Endothelial cell of hepatic sinusoid (primary cell): ENCODE measurements around the gene BRSK2.

Source experiments
- in situ Hi-C: cut with HindIII; loops from 2 replicates; pipeline ENCODE4 v1.10.0; 2017; ENCODE audit warnings: low sequenced_read_pairs

The BRSK2 gene

DNA sequence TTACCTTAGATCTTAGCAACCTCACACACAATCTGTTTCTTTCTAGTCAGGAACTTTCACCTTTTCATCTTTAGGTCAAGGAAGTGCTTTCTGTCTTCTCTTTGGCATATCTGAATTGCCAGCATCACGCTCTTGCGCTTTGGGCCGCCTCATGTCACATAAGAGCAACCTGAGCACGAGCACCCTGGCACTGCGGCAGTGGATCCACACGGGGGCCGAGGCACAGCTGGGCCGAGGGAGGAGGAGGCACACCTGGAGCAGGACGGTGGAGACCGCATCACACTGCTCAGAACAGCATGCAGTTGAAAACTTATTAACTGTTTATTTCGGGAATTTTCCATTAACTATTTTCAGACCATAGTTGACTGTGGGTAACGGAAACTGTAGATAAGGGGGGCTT lies 86.1 kb downstream of the BRSK2 start:
- in situ Hi-C loops = loop anchor here (5.0 kb wide), 2 partner anchors 61 to 79 kb away; no protein-coding TSS in a partner anchor

- in situ Hi-C loops = loop anchor here (5.0 kb wide), 2 partner anchors 60 to 80 kb away; no protein-coding TSS in a partner anchor
Observed at GRCh38 chr11:1476940-1477736, 87.4 kb downstream of the BRSK2 start.

GRCh38 chr11:1478011-1478410 lies 88.3 kb downstream of the BRSK2 start:
- in situ Hi-C loops = loop anchor here (5.0 kb wide), 2 partner anchors 59 to 81 kb away; no protein-coding TSS in a partner anchor

DNA sequence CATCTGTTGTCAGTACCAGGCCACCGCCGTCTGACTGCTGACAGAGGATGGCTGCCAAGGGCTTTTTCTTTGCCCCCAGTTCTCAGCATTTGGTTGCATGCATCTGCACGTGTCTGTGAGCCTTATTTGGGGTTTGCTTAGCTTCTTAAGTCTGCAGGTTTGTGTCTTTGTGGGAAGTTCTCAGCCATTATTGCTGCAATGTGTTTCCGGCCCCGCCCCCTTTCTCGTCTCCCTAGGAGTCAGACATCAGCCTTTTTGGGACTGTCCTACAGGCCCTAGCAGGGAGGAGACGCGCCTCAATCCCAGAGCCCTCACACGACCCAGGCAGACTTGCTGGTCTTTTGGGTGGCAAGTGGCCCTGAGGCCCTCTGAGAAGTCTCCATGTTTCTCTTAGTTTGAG lies 88.8 kb downstream of the BRSK2 start:
- in situ Hi-C loops = loop anchor here (5.0 kb wide), 2 partner anchors 59 to 81 kb away; no protein-coding TSS in a partner anchor

- in situ Hi-C loops = loop anchor here (5.0 kb wide), 2 partner anchors 58 to 82 kb away; no protein-coding TSS in a partner anchor
Observed at GRCh38 chr11:1479006-1479677, 89.4 kb downstream of the BRSK2 start.

- in situ Hi-C loops = loop anchor here (5.0 kb wide), 2 partner anchors 58 to 82 kb away; no protein-coding TSS in a partner anchor
Observed at GRCh38 chr11:1479678-1480118, 90.0 kb downstream of the BRSK2 start.

DNA sequence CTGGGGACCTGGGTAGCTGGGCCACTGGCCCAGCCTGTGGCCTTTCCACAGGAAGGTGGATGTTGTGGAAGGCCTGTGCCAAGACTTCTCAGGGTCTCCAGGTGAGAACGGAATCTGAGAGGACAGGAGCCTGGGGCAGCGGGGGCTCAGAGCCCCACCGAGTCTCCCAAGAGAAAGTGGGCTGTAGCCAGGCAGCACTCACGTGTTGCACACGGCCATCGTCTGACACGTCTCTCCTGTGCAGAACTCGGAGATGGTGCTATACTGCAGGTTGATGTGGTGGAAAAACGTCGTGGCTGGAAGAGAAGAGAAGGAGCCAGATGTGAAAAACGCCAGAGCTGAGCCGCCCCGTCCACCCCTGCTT lies 90.4 kb downstream of the BRSK2 start:
- in situ Hi-C loops = no loop called here

GRCh38 chr11:1480555-1481482 lies 91.1 kb downstream of the BRSK2 start:
- in situ Hi-C loops = no loop called here

- in situ Hi-C loops = no loop called here
Observed at GRCh38 chr11:1481483-1481825, 91.7 kb downstream of the BRSK2 start.

GRCh38 chr11:1481861-1482441 lies 92.2 kb downstream of the BRSK2 start:
- in situ Hi-C loops = no loop called here

- in situ Hi-C loops = no loop called here
Observed at GRCh38 chr11:1482581-1483444, 93.1 kb downstream of the BRSK2 start.

- in situ Hi-C loops = no loop called here
Observed at GRCh38 chr11:1483445-1483961, 93.8 kb downstream of the BRSK2 start.

GRCh38 chr11:1484061-1484671 lies 94.4 kb downstream of the BRSK2 start:
- in situ Hi-C loops = no loop called here

- in situ Hi-C loops = no loop called here
Observed at GRCh38 chr11:1484695-1485503, 95.2 kb downstream of the BRSK2 start.

- in situ Hi-C loops = no loop called here
Observed at GRCh38 chr11:1485504-1485885, 95.8 kb downstream of the BRSK2 start.

- in situ Hi-C loops = no loop called here
Observed at GRCh38 chr11:1486054-1486825, 96.5 kb downstream of the BRSK2 start, which contains the start of gene MOB2. TSS of gene MOB2 (minus strand) at chr11:1486779. CDS start at chr11:1486556, 223 bp downstream.
